ENCODE results near the gene PDK2.

Gene PDK2

DNA sequence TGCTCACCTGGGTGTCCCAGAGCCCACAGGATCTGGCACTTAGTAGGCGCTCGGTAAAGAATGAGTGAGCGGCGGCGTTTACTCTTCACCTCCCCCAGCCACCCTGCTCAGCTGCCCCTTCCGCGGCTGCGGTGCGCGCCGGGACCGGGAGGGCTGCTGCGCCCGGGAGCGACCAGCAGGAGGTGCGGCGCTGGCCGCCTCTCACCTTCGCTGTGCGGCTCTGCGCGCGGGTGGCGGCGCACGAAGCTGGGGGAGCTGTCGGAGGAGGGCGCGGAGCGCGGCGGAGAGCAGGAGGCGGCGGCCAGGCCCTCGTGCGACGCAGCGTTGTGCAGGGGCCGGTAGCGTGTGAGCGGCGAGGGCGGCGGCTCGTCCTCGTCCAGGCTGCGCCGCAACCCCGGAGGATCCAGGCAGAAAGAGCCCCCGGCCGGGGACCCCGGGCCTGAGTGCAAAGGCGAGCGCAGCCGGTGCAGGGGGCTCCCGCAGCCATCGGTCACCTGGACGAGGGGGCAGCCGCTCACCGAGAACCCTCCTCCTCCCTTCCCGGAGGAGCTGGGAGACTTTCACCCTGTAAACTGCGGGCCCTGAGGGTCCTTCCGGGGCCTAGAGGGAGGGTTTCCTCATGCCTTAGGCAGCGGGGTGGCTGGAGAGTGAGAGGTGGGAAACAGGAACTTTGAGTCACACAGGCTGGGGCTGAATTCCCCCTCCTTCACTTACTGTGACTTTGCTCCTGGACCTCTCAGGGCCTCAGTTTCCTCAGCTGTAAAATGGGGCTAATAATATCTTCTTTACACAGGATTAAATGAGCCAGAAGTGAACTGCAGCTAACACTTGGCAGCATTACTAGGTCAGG is 22.3 kb downstream of the PDK2 start:
- no peak for DNase-seq (ENCODE audit: low read depth, low spot score)

DNA sequence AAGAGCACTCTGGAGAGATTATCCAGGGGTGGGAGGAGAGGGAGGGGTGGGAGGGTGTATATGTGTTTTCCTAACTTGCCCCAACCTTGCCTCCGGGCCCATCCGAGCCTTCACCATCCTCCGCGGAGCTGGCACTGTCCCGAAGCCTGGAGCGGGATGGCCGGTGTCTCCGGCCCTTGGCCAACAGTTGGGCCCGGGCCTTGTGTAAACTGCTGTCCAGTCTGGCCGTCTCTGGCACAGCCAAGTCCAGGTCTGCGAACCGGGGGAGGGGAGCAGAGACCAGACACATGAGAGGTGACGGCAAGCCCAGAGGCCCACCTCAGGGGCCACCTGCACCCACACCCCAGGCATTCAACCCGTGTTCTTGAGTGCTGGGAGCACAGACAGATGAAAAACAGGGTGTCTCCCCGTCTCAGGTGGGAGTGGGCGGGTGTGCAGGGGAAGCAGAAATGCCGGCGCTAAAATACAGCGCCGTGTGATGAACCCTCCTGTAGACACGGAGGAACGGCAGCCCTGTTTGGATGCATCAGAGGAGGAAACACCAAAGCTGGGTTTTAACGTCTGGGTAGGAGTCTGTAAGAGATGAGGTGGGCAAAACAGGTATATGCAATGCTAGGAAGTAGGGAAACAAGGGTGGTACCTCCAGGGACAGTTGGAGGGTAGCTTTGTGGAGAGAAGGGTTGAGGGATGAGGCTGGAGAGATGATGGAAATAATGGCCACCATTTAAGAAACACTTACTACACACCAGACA is 23.1 kb downstream of the PDK2 start:
- DNase-seq (ENCODE audit: low read depth, low spot score), result no peak

DNA sequence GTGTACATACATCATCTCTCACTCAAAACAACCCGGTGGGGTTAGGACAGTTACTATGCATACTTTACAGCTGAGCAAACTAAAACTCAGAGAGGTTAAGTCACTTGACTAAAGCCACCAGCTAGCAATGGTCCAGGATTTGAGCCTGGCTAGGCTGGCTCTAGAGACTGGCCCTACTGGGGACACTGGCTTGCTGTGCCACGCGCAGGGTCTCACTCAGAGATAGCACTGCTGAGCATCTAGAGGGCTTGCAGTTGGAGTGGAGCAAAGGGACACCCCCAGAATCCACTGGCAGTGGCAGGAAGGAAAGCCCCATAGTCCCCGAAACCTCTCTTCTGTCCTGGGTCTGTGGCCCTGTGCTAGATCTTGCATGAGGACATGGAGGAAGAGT is 23.7 kb downstream of the PDK2 start:
- DNase-seq (ENCODE audit: low read depth, low spot score), result no peak

DNA sequence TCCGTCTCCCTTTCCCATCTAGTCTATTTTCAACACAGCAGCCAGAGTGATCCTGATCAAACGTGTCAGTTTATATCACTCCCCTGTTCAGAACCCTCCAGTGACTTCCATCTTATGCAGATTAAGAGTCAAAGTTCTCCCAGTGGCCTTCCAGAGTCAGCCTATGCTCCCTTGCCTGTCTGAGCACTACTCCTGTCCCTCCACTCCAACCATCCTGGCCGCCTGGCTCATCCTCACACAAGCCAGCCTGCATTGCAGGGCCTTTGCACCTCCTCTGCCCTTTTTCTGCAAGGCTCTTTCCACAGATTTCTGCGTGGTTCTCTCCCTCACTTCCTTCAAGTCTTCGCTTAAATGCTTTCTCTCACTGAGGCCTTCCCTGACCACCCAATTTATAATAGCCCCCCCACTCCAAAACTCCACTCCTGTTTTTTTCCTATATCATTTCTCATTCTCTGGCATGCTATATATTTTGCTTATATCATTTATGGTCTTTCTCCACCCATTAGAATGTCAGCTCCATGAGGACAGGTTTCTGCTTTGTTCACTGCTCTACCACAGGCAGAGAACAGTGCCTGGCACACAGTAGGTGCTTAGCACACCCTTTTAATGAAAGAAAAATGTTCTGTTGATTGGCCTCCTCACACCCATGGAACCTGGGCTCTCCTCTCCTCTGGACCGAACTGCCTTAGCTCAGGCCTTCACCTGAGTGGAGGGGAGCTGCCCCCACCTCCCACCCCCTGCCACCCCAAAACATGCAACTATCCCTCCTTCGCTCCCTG is 25.5 kb downstream of the PDK2 start:
- DNase-seq (ENCODE audit: low read depth, low spot score), result no peak

DNA sequence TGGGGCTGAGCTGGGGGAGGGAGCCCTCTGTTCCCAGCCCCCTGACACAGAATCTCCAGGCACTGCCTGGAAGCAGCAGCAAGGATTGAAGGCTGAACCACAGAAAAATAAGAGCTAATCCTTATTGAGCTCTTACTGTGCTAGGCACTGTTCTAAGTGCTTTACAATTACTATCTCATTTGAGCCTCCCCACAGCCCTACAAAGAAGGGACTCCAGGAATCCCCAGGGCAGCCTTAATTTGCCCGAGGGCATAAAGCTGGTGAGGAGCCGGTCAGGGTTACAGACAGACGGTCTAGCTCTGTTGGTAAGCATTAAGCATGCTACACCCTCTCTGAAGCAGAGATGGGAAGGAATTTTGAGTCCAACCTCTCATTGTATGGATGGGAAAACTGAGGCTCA is 27.8 kb downstream of the PDK2 start:
- no peak for DNase-seq (ENCODE audit: low read depth, low spot score)

DNA sequence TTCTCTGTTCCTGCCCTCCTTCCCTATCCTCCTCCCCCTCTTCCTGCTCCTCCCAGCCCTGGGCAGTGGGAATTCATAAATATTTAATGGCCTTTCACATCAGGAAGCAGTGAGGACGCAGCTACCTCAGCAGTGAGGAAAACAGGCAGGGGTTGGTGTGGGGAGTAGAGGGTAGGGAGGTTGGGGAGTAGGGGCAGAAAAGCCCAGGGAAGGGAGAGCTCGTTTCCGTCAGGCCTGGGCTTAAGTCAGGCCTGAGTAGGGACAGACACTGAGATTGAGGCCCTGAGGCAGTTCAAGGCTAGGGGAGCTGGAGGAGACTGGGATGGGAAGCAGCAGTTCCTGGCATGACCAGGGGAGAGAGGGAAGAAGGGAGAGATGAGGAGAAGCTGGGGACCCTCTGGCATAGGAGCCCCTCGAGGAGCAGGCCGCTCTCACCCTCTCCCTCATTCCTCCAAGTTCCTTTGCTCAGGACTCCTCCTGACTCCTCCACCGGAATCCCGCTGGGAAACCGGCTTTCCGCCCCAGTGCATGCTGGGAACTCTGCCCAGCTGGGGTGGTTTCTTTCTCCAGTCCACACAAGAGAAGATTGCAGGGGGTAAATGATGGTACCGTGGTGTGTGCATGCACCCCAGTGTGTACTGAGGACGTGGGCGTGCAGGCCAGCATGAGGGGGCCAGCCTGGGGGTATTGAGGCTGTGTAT is 28.6 kb downstream of the PDK2 start:
- DNase-seq (ENCODE audit: low read depth, low spot score), result no peak

DNA sequence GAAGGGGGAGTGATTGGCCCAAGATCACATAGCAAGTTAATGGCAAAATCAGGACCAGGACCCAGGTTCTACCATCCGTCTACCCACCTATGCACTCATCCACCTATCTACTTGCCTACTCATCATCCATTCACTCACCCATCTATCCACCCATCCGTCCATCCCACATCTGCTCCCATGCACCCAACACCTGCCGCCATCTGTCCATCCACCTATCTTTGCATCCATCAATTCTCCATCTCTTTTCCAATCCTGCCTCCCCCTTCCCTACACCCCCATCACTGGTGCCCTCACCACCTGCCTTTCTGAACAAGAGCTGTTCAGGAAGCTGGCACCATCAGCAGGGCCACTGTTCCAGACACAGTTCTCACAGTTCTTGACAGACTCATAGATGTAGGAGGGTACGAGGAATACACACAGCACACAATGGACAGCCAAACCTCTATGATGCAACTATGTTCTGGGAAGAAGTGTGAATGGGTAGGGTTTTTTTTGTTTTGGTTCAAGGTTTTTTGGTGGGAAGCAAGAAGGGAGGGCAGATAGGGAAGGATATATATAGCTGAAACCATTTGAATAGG is 30.4 kb downstream of the PDK2 start:
- DNase-seq (ENCODE audit: low read depth, low spot score), result no peak

DNA sequence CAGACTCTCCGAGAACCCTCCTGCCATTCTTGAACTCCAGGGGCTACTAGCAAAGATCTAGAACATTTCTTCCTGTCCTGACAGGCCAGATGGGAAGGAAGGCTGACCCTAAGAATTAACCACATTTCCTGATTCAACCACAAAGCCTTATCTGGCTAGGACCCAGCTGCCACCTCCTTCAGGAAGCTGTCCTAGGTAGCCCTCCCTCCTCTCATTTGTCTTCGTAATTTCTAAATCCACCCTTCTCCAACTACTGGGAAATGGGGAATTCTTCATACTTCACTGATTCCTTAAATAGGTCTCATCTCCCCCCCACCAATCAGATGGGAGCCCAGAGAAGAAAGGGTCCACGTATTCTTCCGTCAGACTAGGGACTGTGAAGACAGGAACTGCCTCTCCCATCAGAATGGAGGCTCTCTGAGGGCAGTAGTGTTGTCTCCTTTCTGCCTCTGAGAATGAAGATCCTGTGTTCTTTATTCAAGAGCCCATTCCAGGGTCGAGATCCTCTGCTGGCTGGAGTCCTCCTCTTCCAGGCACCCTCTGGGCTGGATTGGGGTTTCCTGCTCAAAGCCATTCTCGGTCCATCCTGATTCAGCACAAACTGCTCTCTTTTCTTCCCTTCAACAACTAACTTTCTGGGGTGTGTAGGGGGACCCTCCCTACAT is 32.7 kb downstream of the PDK2 start:
- no peak for DNase-seq (ENCODE audit: low read depth, low spot score)

DNA sequence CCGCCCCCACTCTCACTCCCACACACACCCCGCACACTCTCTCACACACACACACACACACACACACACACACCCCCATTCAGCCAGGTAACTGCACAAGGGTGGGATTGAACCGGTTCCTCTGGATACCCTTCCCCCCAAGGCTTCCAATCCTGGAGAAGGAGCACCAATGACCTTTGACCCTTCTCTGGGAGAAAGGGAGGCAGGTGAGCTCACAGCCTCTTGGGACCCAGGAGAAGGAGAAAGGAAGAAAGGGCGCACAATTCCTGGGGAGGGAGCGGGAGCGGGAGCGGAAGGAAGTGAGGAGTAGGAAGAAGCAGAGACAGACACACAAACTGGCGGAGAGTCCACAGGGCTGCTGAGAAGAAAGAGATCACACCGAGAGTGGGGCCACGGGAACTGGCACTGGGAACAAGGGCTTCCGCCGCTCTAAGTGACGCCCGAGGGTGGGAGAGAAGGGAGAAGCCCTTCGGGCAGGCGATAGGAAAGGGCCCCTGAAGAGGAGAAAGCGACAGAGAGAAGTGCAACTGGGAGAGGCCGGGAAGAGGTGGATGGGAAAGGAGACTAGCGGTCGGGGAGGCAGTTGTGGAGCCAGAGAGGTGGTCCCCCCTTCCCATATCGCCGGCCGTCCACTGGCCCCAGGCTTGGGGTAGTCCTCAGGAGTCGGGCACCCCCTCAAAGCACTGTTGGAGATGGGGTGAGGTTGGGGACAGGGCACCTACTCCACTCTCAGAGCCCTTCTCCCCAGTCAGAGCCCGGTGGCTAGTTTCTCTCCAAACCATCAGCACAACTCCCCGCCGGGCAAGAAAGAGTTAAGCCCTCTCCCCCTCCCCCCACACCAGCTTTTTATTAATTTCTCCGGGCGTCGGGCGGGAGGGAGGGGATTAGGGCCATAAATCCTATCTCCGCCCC is 33.5 kb downstream of the PDK2 start:
- no peak for DNase-seq (ENCODE audit: low read depth, low spot score)

DNA sequence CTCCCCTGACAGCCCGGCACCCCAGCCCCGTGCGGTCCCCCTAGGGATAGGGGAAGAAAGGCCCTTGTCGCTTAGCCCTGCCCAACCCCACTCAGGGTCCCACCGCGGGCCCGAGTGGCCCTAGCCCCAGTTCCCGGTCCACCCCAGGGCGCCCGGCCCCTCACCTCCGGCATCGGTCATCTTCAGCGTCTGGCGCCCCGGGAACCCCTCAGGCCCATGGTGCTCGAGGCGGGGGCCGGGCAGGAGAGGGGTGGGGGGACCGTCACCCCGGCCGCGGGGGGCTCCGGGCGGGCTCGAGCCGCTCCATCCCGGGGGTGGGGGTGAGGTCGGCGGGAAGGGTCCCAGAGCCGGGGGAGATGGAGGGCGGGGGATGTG is 34.2 kb downstream of the PDK2 start:
- no peak for DNase-seq (ENCODE audit: low read depth, low spot score)

DNA sequence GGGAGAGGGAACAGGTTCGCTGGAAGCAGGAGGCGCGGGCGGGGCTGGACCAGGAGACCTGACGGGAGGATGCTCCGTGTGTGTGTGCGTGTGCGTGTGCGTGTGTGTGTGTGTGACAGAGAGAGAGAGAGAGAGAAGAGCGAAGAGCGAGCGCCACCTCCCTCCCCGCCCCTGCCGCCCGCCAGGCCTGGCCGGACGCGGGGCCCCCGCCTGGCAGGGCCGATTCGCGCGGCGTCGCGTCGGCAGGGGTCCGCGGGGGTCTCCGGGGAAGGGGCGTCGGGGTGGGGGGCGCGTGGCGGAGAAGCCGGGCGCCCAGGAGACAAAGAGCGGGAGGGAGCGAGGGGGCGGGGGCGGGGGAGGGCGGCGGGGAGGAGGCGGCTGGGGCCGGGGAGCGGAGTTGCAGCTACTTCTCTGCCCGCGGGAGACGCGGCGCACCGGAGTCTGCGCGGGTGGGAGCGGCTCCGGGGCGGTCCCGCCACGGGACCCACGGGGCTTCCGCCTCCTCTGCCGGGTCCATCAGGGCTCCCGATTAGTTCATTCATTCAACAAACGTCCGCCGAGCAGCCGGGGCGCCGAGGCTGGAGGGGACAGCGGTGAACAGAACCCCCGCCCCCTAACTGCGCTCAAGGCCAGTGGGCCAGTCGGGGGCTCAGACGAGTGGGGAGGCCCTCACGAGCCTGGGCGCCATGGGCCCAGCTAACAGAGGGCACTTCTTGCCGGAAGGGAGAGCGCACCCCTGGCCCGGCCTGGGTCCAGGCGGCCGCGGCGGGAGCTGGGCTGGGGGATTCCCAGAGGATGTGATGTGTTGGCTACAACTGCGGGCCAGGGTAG is 34.8 kb downstream of the PDK2 start, which contains the start of gene SAMD14:
Gene SAMD14, minus strand, starts transcription at position 433 of the 831 bp plus-strand sequence. CDS start 5,201 bp downstream, outside the sequence.
- no peak for DNase-seq (ENCODE audit: low read depth, low spot score)

DNA sequence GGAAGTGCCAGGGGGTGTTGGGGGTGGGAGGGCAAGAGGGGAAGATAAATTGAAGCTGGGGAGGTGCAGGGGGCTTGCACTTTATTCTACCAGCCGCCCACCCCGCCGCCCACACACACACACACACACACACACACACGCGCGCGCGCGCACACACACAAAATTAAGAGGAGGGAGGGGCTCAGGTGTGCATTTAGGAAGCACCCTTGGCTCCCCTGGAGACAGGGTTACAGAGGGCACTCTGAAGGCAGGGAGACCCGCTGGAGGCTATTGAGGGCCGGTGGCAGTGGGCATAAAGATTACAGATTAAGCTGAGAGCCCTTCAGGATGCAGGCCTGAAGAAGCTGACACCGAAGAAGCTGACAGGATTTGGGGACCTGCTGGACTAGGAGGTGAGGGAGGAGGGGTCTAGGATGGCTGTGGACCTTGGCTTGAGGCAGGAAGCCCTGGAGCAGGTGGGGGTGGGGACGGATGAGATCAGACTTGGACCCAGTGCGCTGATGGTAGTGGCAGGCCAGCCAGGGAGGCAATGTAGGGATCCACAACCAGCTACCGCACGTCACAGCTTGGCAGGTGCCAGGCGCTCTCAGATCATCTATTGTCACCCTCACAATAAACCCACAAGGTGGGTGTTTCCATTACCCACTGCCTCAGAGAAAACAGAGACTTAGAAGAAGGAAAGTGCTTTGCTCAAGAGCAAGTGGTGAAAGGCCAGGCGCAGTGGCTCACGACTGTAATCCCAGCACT is 35.6 kb downstream of the PDK2 start:
- no peak for DNase-seq (ENCODE audit: low read depth, low spot score)

DNA sequence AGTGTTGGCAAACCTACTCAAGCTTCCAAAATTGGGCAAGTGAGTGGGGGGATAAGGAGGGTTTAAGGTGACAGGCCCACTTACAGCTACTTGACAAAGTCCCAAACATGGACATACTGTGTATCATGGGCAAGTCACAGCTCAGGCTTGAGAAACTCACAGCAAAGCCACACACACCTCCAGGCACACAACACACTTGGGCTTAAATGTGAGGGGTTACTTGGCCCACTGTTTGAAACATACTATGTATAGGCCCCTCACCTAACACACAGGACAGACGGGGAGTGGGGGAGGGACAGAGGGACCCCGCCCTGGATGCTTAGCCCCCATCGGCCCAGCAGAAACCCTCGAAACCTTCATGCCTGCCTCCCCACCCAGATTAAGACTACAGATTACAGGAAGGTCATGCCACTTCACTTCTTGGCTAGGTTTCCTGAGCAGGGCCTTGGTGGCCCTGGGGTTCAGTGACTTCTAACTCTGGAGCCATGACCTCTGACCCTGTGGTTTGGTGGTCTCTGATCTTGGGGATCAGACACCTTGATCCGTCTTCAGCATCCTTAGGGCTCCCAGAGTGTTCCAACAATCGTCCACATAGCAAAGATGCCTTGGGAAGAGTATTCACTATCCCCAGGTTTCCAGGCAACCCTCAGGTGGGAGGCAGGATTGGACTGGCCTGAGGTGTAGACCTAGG is 37.1 kb downstream of the PDK2 start:
- no peak for DNase-seq (ENCODE audit: low read depth, low spot score)

DNA sequence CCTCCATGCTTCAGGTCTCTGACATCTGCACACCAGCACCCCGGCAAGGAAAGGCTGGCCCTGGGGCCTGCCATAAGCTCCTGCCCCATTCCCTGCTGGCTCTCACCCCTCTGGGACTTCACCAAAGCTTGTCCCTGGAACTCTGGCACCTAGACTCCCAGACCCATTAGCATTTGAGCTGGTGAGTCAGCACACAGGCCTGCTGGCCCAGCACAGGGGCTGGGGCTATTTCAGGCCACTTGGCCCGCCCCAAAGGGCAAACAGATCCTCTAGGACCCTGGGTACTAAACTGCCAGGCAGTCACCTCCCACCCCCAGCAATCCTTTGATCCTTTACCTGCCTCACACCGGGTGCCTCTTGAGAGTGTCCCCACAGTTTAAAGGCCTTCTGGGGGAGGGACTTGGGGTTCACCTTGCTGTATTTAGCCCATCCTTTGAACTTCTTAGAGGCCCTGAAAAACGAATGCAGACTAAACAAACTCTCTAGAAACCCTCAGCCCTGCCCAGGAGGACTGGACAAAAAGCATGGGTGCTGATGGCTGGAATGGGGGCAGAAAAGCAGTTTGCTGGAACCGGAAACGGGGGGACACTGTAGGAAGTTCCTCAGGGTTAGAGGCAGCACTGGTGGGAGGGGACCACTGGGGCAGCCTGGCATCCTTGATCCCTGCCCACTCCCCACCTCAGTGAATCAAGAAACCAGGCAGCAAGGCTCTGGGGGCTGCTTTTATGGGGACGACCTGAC is 38.0 kb downstream of the PDK2 start:
- DNase-seq (ENCODE audit: low read depth, low spot score), result no peak

DNA sequence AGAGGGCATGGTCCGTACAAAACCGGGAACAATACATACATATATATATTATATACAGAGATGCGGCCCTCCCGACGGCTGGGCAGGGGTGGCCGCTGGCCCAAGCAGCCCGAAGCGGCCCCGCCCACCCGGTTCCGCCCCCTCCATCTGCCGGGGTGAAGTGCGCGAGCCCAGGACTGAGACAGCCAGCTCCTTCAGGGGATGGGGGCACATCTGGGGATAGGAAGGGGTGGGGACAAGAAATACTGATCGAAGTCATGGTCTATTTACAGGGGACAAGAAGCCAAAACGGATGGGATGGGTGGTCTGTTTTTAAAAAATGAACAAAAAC is 38.6 kb downstream of the PDK2 start:
- DNase-seq (ENCODE audit: low read depth, low spot score), result no peak

DNA sequence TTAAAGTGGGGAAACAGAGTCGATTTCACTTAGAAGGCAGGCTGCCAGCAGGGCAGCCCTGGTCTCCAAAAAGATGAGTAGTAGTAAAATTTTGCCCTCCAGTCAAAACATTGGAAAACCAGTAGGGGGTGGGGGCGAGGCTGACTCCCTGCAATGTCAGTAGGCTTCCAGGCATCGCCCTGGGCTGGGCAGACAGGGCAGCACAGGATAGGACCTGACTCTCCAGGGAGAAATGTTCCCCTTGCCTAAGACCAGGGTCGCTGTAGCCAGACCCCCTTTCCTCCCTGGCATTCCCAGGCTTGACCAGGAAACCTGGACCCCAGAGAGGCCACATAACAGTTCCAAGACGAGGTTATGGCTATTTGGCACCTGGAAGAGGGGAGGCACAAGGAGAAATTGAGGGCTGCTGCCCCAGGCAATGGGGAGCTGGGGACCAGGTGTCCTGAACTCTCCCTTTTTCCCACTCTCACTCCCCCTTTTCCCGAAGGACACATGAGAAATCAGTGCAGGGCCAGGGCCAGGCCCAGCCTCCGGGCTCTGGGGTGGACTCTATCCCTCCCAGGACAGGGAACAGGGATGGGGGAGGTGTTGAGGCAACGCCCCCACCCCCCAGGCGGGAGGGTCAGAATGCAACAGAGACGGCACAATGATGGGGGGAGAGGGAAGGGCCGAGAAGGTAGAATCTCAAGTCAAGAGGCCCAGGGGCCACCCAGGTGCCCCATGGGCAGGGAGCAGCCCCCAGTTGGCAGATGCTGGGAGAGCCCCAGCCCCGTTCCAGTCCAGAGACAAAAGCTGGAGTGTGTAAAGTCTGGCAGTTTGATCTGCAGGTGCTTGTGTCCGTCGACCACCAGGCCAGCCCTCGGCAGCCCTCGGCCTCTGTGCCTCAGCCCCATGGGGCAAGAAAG is 39.3 kb downstream of the PDK2 start:
- no peak for DNase-seq (ENCODE audit: low read depth, low spot score)
